ENCODE data around the gene FARS2.

FARS2 gene

GRCh38 chr6:5457983-5458683, 196.8 kb downstream of the FARS2 start:
- Histone ChIP-seq H3K4me1 (ENCODE audit: control insufficient read depth, insufficient read depth, low read length) (peaks cover 31% of the 10 kb centered on the region), H3K36me3 (ENCODE audit: control insufficient read depth, insufficient read depth, low read length, severe bottlenecking) (no peaks in the 10 kb centered on the region), H3K9ac (ENCODE audit: low read length) (no peak overlapping the region), H3K4me3 (ENCODE audit: low read length) (no peak overlapping the region), H3K27me3 (replicated peaks; ENCODE audit: control insufficient read depth, insufficient read depth, low read length) (no peaks in the 10 kb centered on the region), H3K9me3 (ENCODE audit: control insufficient read depth, low read length) (no peaks in the 10 kb centered on the region)
- DNase-seq (ENCODE audit: low read depth) = no peak

DNA sequence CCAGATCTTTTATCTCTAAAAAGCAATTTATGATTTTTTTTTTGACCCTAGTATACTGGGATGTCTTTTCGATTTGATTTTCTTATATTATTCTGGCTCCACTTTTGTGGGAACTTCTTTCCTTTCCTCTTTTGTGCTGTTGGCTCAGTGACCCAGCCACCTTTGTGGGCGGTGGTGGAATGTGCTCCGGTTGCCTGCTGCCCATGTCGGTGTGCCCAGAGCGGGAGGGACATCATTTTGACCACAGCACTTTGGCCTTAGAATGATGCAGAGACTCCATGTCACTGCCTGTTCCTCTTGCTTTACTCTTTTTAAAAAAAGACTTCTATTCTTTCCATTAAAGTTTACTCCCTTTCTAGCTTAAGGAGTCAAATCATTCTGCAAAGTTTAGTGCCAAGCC, 198.0 kb downstream of the FARS2 start:
- Histone ChIP-seq H3K4me3 (ENCODE audit: low read length) (no peak overlapping the region), H3K9me3 (ENCODE audit: control insufficient read depth, low read length) (no peaks in the 10 kb centered on the region), H3K36me3 (ENCODE audit: control insufficient read depth, insufficient read depth, low read length, severe bottlenecking) (no peaks in the 10 kb centered on the region), H3K9ac (ENCODE audit: low read length) (no peak overlapping the region), H3K4me1 (ENCODE audit: control insufficient read depth, insufficient read depth, low read length) (peaks cover 31% of the 10 kb centered on the region), H3K27me3 (replicated peaks; ENCODE audit: control insufficient read depth, insufficient read depth, low read length) (no peaks in the 10 kb centered on the region)
- no peak for DNase-seq (ENCODE audit: low read depth)

DNA sequence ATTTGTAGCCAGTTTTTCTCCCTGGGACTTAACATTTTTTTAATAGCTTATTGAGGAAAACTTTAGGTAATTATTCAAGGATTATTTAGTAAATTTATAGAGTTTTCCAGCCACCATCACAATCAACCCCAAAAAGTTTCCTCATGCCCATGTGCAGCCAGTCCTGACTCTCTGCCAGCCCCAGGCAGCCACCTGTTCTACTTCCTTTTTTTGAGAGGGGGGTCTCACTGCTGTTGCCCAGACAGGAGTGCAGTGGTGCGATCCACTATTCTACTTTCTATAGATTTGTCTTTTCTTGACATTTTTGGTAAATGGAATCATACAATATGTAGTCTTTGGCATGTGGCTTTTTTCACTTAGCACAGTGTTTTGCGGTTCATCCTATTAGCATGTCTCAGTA, 200.1 kb downstream of the FARS2 start:
- peaks cover 19% of the 10 kb centered on the region for H3K4me1 ChIP-seq (ENCODE audit: control insufficient read depth, insufficient read depth, low read length)
- no peaks in the 10 kb centered on the region for H3K36me3 ChIP-seq (ENCODE audit: control insufficient read depth, insufficient read depth, low read length, severe bottlenecking)
- H3K9ac ChIP-seq (ENCODE audit: low read length) = no peak overlapping the region
- DNase-seq (ENCODE audit: low read depth) = no peak
- H3K27me3 ChIP-seq (replicated peaks; ENCODE audit: control insufficient read depth, insufficient read depth, low read length) = no peaks in the 10 kb centered on the region
- no peak overlapping the region for H3K4me3 ChIP-seq (ENCODE audit: low read length)
- H3K9me3 ChIP-seq (ENCODE audit: control insufficient read depth, low read length) = no peaks in the 10 kb centered on the region

GRCh38 chr6:5462856-5463255, 201.5 kb downstream of the FARS2 start:
- Histone ChIP-seq H3K4me3 (ENCODE audit: low read length) (no peak overlapping the region), H3K27me3 (replicated peaks; ENCODE audit: control insufficient read depth, insufficient read depth, low read length) (no peaks in the 10 kb centered on the region), H3K9ac (ENCODE audit: low read length) (no peak overlapping the region), H3K9me3 (ENCODE audit: control insufficient read depth, low read length) (no peaks in the 10 kb centered on the region), H3K36me3 (ENCODE audit: control insufficient read depth, insufficient read depth, low read length, severe bottlenecking) (no peaks in the 10 kb centered on the region), H3K4me1 (ENCODE audit: control insufficient read depth, insufficient read depth, low read length) (peaks cover 13% of the 10 kb centered on the region)
- DNase-seq (ENCODE audit: low read depth) = no peak

- DNase-seq (ENCODE audit: low read depth) = no peak
- Histone ChIP-seq H3K9ac (ENCODE audit: low read length) (no peak overlapping the region), H3K27me3 (replicated peaks; ENCODE audit: control insufficient read depth, insufficient read depth, low read length) (no peaks in the 10 kb centered on the region), H3K4me1 (ENCODE audit: control insufficient read depth, insufficient read depth, low read length) (peaks cover 7% of the 10 kb centered on the region), H3K9me3 (ENCODE audit: control insufficient read depth, low read length) (no peaks in the 10 kb centered on the region), H3K4me3 (ENCODE audit: low read length) (no peak overlapping the region), H3K36me3 (ENCODE audit: control insufficient read depth, insufficient read depth, low read length, severe bottlenecking) (no peaks in the 10 kb centered on the region)
Measured at GRCh38 chr6:5463690-5464089, 202.4 kb downstream of the FARS2 start.

DNA sequence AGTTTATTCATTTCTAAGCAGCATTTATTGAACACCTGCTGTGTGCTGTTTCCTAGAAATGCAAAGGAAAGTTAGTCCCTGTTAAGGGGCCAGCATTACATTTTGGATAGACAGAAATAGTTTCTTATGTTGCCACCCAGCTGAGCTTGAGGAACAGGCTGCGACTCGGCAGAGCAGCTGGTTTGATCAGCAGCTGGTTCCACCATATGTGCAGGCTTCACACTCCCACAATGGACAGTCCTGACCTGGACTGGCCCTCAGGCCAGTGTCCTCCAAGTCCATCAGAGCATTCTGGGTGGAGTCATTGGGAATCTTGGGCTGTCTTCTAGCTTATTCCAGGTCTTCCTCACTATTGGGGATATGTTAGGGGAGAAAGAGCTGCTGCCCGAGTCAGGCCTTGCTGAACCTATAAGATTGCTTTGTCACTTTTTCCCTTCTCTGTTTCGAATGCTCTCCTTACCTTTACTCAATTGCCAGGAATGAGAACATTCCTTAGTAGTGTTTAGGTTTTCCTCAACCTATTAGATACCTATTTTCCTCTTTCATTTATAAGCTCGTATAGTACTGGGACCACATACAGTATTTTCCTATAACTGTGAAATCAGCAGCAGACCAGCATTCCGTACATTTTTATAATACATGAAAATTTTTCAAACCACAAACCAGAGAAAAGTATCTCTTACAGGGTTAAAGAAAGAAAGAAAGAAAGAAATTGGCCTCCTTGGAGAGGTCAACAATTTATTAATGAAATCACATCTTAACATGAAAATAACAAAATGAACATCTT, 203.0 kb downstream of the FARS2 start:
- H3K36me3 ChIP-seq (ENCODE audit: control insufficient read depth, insufficient read depth, low read length, severe bottlenecking) = no peaks in the 10 kb centered on the region
- no peak overlapping the region for H3K9ac ChIP-seq (ENCODE audit: low read length)
- peak; percentile 28 for DNase-seq (ENCODE audit: low read depth)

GRCh38 chr6:5466281-5467136, 205.2 kb downstream of the FARS2 start:
- H3K4me1 ChIP-seq (ENCODE audit: control insufficient read depth, insufficient read depth, low read length) = peaks cover 12% of the 10 kb centered on the region
- H3K27me3 ChIP-seq (replicated peaks; ENCODE audit: control insufficient read depth, insufficient read depth, low read length) = no peaks in the 10 kb centered on the region
- no peak overlapping the region for H3K4me3 ChIP-seq (ENCODE audit: low read length)
- DNase-seq (ENCODE audit: low read depth) = peak; percentile 66
- H3K36me3 ChIP-seq (ENCODE audit: control insufficient read depth, insufficient read depth, low read length, severe bottlenecking) = no peaks in the 10 kb centered on the region
- H3K9ac ChIP-seq (ENCODE audit: low read length) = no peak overlapping the region
- H3K9me3 ChIP-seq (ENCODE audit: control insufficient read depth, low read length) = no peaks in the 10 kb centered on the region

More for the DNA sequence above, 203.0 kb downstream of the FARS2 start:
- Histone ChIP-seq H3K27me3 (replicated peaks; ENCODE audit: control insufficient read depth, insufficient read depth, low read length) (no peaks in the 10 kb centered on the region), H3K9me3 (ENCODE audit: control insufficient read depth, low read length) (no peaks in the 10 kb centered on the region), H3K4me1 (ENCODE audit: control insufficient read depth, insufficient read depth, low read length) (peaks cover 7% of the 10 kb centered on the region), H3K4me3 (ENCODE audit: low read length) (no peak overlapping the region)

GRCh38 chr6:5468586-5468985, 207.3 kb downstream of the FARS2 start:
- H3K4me3 ChIP-seq (ENCODE audit: low read length) = no peak overlapping the region
- no peaks in the 10 kb centered on the region for H3K9me3 ChIP-seq (ENCODE audit: control insufficient read depth, low read length)
- H3K4me1 ChIP-seq (ENCODE audit: control insufficient read depth, insufficient read depth, low read length) = peaks cover 13% of the 10 kb centered on the region
- no peaks in the 10 kb centered on the region for H3K27me3 ChIP-seq (replicated peaks; ENCODE audit: control insufficient read depth, insufficient read depth, low read length)
- no peaks in the 10 kb centered on the region for H3K36me3 ChIP-seq (ENCODE audit: control insufficient read depth, insufficient read depth, low read length, severe bottlenecking)
- no peak overlapping the region for H3K9ac ChIP-seq (ENCODE audit: low read length)
- DNase-seq (ENCODE audit: low read depth) = peak; percentile 34

- no peak for DNase-seq (ENCODE audit: low read depth)
- H3K36me3 ChIP-seq (ENCODE audit: control insufficient read depth, insufficient read depth, low read length, severe bottlenecking) = no peaks in the 10 kb centered on the region
- no peaks in the 10 kb centered on the region for H3K27me3 ChIP-seq (replicated peaks; ENCODE audit: control insufficient read depth, insufficient read depth, low read length)
- no peaks in the 10 kb centered on the region for H3K9me3 ChIP-seq (ENCODE audit: control insufficient read depth, low read length)
- peaks cover 13% of the 10 kb centered on the region for H3K4me1 ChIP-seq (ENCODE audit: control insufficient read depth, insufficient read depth, low read length)
- H3K9ac ChIP-seq (ENCODE audit: low read length) = no peak overlapping the region
- H3K4me3 ChIP-seq (ENCODE audit: low read length) = no peak overlapping the region
Measured at GRCh38 chr6:5469101-5469846, 208.0 kb downstream of the FARS2 start.

DNA sequence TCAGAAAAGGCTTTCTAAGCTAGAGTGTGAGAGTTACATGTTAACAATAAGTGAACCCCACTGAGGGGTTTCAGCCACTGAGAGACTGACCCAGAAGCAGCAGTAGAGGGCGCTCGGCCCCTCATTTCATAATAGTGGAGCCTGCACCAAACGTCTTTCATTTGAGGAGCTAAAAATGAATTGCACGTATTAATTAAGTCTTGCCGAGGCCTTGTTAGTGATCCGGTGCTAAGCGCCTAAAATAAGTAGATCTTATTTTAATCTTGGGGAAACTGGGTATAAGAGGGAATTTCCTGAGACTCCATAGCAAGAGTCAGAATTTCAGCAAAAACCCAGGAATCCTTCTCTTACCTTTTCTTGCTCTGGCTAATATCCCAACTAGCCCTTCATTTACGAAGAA, 209.7 kb downstream of the FARS2 start:
- Histone ChIP-seq H3K4me3 (ENCODE audit: low read length) (no peak overlapping the region), H3K9me3 (ENCODE audit: control insufficient read depth, low read length) (no peaks in the 10 kb centered on the region)

More for the DNA sequence above, 209.7 kb downstream of the FARS2 start:
- Histone ChIP-seq H3K9ac (ENCODE audit: low read length) (peak overlapping the region; percentile 66), H3K4me1 (ENCODE audit: control insufficient read depth, insufficient read depth, low read length) (peaks cover 13% of the 10 kb centered on the region), H3K36me3 (ENCODE audit: control insufficient read depth, insufficient read depth, low read length, severe bottlenecking) (no peaks in the 10 kb centered on the region), H3K27me3 (replicated peaks; ENCODE audit: control insufficient read depth, insufficient read depth, low read length) (no peaks in the 10 kb centered on the region)
- peak; percentile 84 for DNase-seq (ENCODE audit: low read depth)
